ENCODE data around the gene KRT80.

The KRT80 gene

DNA sequence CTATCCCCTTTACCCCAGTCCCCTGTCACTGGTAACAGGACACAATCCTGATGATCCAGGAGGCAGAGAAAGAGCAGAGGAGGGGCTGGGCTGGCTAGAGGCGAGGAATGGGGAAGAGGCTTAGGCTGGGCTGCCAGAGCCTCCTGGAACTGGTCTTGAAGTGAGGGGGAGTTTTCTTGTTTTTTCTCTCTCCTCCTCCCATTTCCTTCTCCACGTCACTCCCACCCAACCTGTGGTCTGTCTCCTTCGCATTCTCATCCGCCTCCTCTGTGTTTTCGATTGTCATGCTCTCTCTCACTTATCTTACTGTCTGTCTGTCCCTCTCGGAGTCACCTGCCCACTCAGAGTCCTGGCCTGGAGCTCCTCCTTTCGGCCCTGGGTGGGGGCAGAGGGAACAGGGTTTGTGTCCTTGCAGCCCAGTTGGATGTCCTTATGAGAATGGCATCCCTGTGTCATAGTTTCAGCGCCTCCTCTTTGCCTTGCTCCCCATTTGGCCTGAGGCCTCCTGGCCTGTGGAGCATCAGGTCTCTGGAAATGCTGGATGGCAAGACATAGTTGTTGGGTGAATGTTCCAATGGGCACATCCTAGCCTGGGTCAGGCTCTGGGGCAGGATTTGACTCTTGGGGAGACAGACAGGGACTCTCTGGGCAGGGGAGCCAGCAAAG, 3.4 kb upstream of the KRT80 start:
- DNase-seq, result no peak

GRCh38 chr12:52193991-52194390, 2.2 kb upstream of the KRT80 start:
- peak; percentile 63 for DNase-seq

DNA sequence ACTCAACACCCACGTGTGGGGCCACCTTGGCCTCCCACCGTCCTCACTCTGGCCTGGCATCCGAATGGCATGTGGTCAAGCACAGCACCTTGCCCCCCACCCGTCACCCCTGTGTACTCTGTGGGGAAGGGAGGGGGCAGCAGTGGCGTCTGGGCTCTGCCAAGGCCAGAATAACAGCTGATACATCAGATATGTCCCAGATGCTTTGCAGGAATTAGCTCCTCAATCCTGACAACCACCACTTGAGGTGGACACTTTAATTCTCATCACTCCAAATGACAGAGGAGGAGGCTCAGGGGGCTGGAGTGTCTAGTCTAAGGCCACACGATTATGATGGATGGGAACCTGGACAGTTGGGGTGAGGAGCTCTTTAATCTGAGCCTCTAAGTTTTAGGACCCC, 1.7 kb upstream of the KRT80 start:
- no peak for DNase-seq

- DNase-seq, result no peak
These were observed 719 bp downstream of the KRT80 start for GRCh38 chr12:52190860-52191729.

DNA sequence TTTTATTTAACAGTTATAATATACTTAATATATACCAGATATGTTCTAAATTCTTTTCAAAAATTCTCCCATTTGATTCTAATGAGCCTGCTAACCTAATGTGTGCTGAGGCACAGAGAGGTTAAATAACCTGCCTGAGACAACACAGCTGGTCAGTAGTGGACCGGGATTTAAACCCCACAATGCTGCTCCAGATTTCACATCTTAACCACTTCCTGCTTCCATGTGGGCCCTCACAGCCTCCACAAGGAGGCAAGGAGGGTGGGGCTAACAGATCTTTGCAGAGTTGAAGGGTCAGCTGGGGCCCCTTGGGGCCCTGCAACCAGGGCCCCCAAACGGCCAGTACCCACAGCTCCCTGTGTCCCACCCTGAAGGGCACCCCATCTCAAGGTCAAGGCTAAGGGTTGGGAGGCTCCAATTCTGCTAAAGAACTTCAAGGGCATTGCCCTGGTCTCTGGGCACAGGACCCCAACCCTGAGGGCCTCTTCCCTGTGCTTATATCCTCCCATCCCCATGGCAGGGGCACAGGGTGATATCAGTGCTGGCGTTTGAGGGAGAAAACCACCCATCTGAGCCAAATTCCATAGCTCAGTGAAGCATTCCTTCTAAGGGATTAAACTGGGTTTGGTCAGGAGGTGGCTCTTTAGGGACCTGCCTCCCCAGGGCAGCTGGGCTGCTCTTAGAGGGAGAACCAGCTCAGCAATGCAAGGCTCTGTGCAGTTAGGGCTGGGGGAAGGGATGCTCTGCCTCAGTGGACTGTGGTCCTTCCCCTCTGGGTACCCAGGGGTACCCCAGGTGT, 2.2 kb downstream of the KRT80 start:
- DNase-seq, result no peak

GRCh38 chr12:52188658-52189057, 3.2 kb downstream of the KRT80 start:
- DNase-seq, result no peak

GRCh38 chr12:52187640-52188039, 4.2 kb downstream of the KRT80 start:
- no peak for DNase-seq

DNA sequence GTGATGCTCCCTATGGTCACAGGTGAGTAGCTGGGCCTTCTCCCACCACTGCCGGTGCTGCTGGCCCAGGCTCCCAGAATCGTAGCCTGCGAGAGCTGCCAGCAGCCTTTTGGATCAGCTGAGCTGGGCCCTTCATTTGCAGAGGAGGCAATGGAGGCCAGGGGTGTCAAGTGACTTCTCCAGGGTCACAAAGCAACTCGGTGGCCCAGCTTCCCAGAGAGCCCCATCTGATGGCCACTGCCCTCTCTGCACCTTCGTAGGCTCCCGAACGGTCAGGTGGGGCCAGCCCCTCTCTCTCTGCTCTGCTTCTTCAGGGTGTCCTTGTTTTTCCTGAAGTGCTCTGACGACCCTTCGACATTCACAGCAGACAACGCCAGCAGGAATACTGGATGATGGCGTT, 4.6 kb downstream of the KRT80 start:
- DNase-seq, result no peak

DNA sequence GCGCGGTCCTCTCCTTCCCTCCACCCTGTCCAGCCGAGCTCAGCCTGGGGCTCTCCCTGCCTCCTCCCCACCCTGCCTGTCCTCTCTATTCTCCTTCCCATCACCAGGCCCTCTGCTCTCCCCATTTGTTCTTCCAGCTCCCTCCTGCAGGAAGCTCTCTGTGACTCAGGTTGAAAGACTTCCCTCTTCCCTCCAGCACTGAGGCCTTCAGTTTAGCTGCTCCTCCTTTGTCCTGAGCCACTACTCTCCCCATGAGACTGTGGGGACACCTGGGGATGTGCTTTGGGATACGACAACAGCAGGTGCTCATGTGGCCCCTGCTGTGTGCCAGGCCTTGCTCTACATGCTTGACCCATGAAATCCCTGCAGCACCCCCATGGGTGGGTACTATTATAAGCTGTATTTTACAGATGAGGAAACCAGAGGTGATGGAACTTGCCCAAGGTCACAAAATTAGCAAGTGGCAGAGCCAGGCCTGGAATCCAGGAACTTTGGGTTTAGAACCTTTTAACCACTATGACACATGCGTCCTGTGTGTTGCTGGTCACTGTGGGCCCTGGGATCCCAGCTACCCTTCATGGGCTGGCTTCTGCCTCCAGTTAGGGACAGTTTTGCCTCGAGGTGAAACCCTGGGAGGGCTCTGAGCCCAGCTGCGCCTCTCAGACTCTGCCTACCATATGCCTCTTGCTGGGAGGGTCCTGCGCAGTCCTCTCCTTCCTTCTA, 5.5 kb downstream of the KRT80 start:
- no peak for DNase-seq

DNA sequence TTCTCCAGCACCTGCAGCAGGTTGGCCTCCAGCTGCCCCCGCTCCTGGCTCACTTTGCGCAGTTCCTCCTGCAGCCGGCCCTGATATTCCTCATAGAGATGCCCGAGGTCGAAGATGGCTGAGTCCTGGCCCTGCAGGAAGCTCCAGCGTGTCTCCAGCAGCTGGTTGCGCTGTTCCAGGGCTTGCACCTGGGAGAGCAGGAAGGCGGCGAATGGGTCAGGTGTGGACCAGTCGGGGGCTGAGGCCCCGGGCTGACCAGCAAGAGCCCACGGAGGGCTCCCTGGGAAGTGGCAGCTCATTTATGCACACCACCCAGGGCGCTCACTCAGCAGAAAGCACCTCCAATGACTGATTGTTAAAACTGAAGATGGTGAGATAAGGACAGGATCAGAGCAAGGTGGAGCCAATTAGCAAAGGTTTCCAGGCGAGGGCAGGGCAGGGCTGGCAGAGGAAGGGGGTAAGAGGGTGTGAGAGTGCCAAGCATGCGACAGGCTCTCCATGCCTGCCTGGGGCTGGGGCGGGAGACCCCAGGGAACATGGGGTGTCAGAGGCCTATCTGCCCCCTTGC, 6.3 kb downstream of the KRT80 start:
- no peak for DNase-seq

- no peak for DNase-seq
These were observed 7.0 kb downstream of the KRT80 start for GRCh38 chr12:52184813-52185212.

DNA sequence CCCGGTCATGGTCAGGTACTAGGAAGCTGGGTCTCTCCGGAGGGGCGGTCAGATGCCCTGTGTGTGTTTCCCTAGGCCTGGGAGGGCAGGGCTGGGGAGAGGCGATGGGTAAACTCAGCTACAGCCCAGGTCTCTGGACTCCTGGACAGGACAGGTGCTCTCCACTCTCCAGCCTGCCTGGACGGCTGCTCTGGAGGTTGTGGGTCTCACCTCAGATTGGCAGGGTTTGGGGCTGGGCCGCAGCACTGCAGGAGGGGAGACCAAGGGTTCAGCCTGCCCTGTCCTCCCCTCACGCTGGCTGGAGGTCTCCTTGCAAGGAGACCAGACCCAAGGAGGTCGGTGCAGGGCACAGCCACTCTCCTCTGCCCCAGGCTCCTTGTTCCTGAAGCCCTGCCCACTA, 7.8 kb downstream of the KRT80 start:
- no peak for DNase-seq

- DNase-seq, result no peak
These were observed 8.3 kb downstream of the KRT80 start for GRCh38 chr12:52183544-52183910.

DNA sequence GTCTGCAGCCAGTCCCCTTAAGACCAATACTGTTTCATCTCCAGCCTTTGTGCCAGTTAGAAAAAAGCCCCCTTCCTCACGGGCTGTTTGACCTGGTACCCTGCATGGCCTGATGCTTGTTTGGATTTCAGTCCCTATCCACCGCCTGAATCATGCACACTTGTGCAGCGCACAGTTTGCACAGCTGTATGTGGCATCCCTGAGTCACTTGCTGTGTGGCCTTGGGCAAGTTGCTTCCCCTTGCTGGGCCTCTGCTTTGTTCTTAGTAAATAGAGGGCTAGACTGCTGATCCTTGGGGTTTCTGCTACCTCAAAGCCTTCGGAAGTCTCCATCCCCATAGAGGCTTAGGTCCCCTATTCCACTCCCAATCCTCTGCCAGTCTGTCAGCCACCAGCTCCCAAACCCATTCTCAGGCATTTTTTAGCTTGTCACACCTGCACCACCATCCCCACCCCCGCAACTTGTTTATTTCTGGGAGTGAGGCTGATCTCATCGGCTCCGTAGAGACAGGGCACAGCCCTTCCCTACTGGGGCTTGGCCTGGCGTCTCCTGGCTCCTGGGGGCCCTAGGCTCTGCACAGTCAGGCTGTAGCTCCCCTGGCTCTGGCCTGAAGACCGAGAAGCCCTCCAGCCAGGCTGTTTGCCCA, 8.8 kb downstream of the KRT80 start:
- no peak for DNase-seq

DNA sequence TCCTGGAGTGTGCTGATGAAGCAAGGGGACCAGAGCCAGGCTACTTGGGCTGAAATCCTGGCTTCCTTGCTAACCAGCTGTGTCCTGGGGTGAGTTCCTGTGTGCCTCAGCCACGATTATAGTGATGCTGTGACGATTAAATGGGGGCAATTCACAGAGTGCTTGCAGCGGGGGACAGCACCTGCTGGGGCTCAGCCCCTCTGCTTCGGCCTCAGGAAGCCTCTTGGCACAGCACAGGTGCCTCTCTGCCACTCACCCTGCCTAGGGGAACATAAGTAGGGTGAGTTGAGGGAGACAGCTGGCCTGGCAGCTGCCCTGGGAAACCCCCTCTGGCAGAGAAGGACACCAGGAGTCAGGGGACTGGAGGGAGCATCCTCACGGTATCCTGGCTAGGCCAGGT, 9.4 kb downstream of the KRT80 start:
- DNase-seq, result no peak

- DNase-seq, result peak; percentile 79
These were observed 10.1 kb downstream of the KRT80 start for GRCh38 chr12:52181746-52182145.

- no peak for DNase-seq
These were observed 10.7 kb downstream of the KRT80 start for GRCh38 chr12:52180971-52181628.

DNA sequence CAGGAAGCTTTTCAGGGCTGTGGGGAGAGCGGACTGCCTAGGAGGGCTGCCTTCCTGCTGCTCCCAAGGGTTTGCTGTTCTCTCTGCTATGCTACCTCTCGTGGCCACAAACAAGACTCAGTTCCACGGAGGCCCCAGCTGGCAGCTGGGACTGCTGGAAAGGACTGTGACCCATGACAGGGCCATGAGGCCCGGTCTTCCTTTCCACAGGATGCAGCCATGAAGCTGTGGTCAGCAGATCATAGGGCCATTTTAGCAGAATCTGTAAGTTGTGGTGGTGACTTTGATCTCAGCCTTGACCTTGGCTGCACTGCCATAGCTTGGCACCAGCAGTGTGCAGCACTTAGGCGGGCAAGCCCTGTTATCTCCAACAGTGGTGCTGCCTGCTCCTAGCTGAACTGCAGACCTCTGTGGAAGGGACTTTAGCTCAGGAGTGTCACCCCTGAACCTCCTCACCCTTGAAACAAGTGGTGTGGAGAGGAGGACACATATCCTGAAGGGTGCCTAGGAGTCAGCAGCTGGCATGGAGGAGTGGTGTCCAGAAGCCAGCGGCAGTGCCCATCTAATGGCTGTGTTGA, 12.3 kb downstream of the KRT80 start:
- DNase-seq, result no peak

DNA sequence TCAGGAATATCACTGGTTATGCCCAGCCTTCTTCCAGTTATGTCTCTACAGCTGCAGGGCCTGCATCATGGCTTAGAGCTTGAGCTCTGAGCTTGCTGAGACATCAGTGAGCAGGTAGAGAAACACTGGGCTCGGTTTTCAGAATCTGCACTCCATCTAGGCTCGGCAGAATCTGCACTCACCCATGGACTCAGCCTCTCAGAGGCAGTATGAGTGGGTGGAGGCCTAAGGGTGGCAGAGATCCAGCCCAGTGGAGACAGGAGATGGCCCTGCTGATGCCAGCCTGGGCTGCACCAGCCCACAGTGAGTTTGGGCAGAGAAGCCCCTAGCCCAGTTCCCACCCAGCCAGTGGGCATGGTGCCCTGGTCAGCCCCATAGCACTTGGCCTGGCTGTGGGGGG, 12.8 kb downstream of the KRT80 start:
- no peak for DNase-seq

DNA sequence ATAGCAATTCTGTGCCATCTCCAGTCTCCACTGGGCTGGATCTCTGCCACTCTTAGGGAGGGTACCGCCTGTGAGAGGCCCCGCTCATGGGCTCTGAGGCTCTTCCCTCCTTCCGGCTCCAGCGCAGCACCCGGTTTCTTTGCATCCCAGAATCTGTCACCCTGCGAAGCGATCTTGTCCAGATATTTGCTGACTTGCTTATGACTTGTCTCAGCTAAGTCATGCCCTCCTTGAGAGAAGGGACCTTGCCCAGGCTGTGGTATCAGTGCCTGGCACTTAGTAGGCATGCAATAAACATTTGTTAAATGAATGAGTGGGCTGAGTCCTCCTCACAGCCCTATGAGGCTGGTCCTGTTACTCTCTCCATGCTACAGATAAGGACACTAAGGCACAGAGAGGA, 13.4 kb downstream of the KRT80 start:
- DNase-seq, result no peak
